GM12878 (cell line): ENCODE results near the gene GET3. TPM values are rescaled to one million over a fixed set of nuclear protein-coding genes. Genes with fewer than 3 reads are reported as not detected.

Experiments
- ATF7 ChIP-seq: fragments of 450-650 bp; IDR thresholded peaks from 2 replicates; pipeline ENCODE4 v1.6.1; 2016; ENCODE audit warnings: low read depth, mild to moderate bottlenecking
- FOS ChIP-seq: IDR thresholded peaks from 3 replicates; pipeline ENCODE4 v1.6.1; 2011; ENCODE audit warnings: borderline replicate concordance; ENCODE audit not compliant: insufficient read length; ENCODE audit errors: extremely low read depth
- FOXM1 ChIP-seq: IDR thresholded peaks from 2 replicates; pipeline ENCODE4 v1.6.1; 2012; ENCODE audit warnings: low read depth, mild to moderate bottlenecking, inconsistent platforms, low read length, moderate library complexity
- JUND ChIP-seq: IDR thresholded peaks from 2 replicates; pipeline ENCODE4 v1.6.1; 2012; ENCODE audit warnings: low read depth, mild to moderate bottlenecking, low read length, improper control_type of control experiment, moderate library complexity
- NR2C1 ChIP-seq: fragments of 450-650 bp; IDR thresholded peaks from 2 replicates; pipeline ENCODE4 v1.6.1; 2017; ENCODE audit warnings: antibody characterized with exemption, mild to moderate bottlenecking, moderate library complexity
- POLR2AphosphoS5 ChIP-seq: IDR thresholded peaks from 2 replicates; pipeline ENCODE4 v1.6.1; 2011; ENCODE audit warnings: mild to moderate bottlenecking, low read length, inconsistent platforms
- RELA ChIP-seq: fragments of 450-650 bp; IDR thresholded peaks from 2 replicates; pipeline ENCODE4 v1.8.0; 2014; ENCODE audit warnings: borderline replicate concordance; ENCODE audit not compliant: partially characterized antibody
- RFX5 ChIP-seq: IDR thresholded peaks from 2 replicates; pipeline ENCODE4 v1.6.1; 2011; ENCODE audit warnings: low read depth, low read length, improper control_type of control experiment
- SMAD5 ChIP-seq: IDR thresholded peaks from 2 replicates; pipeline ENCODE4 v1.6.1; 2016; ENCODE audit warnings: antibody characterized with exemption, low read depth
- SMARCA5 ChIP-seq: fragments of 450-650 bp; IDR thresholded peaks from 2 replicates; pipeline ENCODE4 v1.6.1; 2017; ENCODE audit warnings: mild to moderate bottlenecking
- STAT1 ChIP-seq: fragments of 450-650 bp; conservative IDR thresholded peaks from 2 replicates; pipeline ENCODE4 v1.6.1; 2014; ENCODE audit warnings: antibody characterized with exemption, mild to moderate bottlenecking
- TBL1XR1 ChIP-seq: IDR thresholded peaks from 2 replicates; pipeline ENCODE4 v1.6.1; 2012; ENCODE audit warnings: low read depth, low read length, improper control_type of control experiment
- ZNF207 ChIP-seq: fragments of 450-650 bp; IDR thresholded peaks from 2 replicates; pipeline ENCODE4 v1.6.1; 2014; ENCODE audit warnings: antibody characterized with exemption, mild to moderate bottlenecking, borderline replicate concordance
- polyA plus RNA-seq, 11 experiments: library from polyadenylated mRNA; depleted of rRNA in 4 of 11; unstranded in 6 of 11; stranded (reverse) in 5 of 11; fragments of >200 nt; fragmentation: Nextera tagmentation in 4 of 11; fragmentation: Illumina TruSeq in 1 of 11; extraction: Ambion mirVana in 4 of 11; extraction: Trizol in 1 of 11; gene quantifications; 1 replicate in 1 of 11; 2 replicates in 10 of 11; pipeline versions ENCODE4 v1.2.1 to v1.2.3, GENCODE V29; 2011 to 2016; ENCODE audit warnings: inconsistent platforms in 2 of 11, missing spikeins in 2 of 11, low read depth in 1 of 11
- total RNA-seq, 4 experiments: library from RNA; depleted of rRNA in 3 of 4; stranded (reverse); fragments of >200 nt in 3 of 4; fragmentation: Illumina TruSeq in 1 of 4; extraction: Trizol in 1 of 4; gene quantifications; 2 replicates each; pipeline versions ENCODE4 v1.2.1 to v1.2.3, GENCODE V29; 2013 to 2021
- TF ChIP-seq, protein P1 (sequence below): IDR thresholded peaks from 2 replicates; pipeline ENCODE4 v1.6.1; 2011; ENCODE audit warnings: borderline replicate concordance, low read depth, mild to moderate bottlenecking, moderate library complexity, mixed read lengths, low read length; ENCODE audit not compliant: insufficient read depth; ENCODE audit errors: extremely low read length
- TF ChIP-seq, protein P2 (sequence below): fragments of 450-650 bp; IDR thresholded peaks from 2 replicates; pipeline ENCODE4 v1.6.1; 2017; ENCODE audit warnings: mild to moderate bottlenecking, moderate library complexity
- TF ChIP-seq, protein P3 (sequence below): fragments of 450-650 bp; IDR thresholded peaks from 2 replicates; pipeline ENCODE4 v1.6.1; 2017; ENCODE audit warnings: mild to moderate bottlenecking, moderate library complexity
- TF ChIP-seq, protein P4 (sequence below): IDR thresholded peaks from 2 replicates; pipeline ENCODE4 v1.6.1; 2011; ENCODE audit warnings: mild to moderate bottlenecking, low read depth, low read length, moderate library complexity; ENCODE audit not compliant: insufficient replicate concordance
- TF ChIP-seq, protein P5 (sequence below): IDR thresholded peaks from 2 replicates; pipeline ENCODE4 v1.6.1; 2012; ENCODE audit warnings: low read depth, low read length, improper control_type of control experiment

GET3 gene
- total and polyA plus RNA-seq, 10 of the 15 experiments (the other 5 are each of a cell fraction or from before 2014, with no cell fraction given): 14.5 to 144 (median 97.2) TPM

DNA sequence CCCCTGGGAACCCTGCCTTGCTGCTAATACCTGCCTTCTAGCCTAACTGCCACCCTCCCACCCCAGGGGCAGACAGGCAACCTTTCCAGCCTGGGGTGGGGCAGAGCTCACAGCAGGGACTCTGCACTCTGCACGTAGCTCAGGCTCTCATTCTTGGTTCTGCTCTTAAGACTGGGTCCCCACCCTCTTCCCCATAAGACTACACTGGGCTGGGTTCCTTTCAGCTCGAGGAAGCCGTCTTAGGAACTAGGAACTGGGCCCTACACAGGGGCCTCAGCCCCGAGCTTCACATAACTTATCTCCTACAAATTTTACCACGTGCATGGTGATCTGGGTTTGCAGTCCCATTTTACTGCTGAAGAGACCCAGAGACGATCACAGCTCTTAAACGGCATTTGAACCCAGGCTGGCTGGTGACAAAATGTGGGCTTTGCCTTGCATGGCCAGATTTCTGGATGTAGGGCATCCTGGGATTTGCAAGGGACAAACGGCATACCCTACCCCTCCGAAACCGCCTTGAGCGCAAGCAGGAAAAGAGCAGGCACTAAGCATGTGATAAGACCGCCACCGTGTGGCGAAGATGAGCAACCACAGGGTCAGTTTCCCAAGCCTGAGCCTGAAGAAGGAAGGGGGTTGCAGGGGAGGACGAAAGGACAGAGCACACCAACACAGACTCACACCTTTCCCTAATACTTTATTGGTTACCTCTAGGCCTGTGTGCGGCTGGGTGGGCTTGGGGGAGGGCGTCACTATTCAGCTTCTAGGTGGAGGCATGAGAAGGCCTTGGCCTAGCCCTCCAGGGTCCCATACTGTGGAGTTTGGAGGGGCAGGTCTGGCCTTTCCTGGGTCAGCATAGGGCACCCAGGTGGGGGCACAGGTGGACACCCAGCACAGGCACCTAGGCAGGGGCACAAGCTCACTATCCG, 59.1 kb downstream of the GET3 start (continued):
- TF ChIP-seq, protein P1, sequence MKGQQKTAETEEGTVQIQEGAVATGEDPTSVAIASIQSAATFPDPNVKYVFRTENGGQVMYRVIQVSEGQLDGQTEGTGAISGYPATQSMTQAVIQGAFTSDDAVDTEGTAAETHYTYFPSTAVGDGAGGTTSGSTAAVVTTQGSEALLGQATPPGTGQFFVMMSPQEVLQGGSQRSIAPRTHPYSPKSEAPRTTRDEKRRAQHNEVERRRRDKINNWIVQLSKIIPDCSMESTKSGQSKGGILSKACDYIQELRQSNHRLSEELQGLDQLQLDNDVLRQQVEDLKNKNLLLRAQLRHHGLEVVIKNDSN: no peak
- TF ChIP-seq POLR2AphosphoS5: no peak
- no peak for TF ChIP-seq NR2C1
- peak; percentile 40; the same call in 1 of the 2 replicates for TF ChIP-seq ATF7
- no peak for TF ChIP-seq RFX5
- TF ChIP-seq FOXM1: no peak
- TF ChIP-seq, protein P2, sequence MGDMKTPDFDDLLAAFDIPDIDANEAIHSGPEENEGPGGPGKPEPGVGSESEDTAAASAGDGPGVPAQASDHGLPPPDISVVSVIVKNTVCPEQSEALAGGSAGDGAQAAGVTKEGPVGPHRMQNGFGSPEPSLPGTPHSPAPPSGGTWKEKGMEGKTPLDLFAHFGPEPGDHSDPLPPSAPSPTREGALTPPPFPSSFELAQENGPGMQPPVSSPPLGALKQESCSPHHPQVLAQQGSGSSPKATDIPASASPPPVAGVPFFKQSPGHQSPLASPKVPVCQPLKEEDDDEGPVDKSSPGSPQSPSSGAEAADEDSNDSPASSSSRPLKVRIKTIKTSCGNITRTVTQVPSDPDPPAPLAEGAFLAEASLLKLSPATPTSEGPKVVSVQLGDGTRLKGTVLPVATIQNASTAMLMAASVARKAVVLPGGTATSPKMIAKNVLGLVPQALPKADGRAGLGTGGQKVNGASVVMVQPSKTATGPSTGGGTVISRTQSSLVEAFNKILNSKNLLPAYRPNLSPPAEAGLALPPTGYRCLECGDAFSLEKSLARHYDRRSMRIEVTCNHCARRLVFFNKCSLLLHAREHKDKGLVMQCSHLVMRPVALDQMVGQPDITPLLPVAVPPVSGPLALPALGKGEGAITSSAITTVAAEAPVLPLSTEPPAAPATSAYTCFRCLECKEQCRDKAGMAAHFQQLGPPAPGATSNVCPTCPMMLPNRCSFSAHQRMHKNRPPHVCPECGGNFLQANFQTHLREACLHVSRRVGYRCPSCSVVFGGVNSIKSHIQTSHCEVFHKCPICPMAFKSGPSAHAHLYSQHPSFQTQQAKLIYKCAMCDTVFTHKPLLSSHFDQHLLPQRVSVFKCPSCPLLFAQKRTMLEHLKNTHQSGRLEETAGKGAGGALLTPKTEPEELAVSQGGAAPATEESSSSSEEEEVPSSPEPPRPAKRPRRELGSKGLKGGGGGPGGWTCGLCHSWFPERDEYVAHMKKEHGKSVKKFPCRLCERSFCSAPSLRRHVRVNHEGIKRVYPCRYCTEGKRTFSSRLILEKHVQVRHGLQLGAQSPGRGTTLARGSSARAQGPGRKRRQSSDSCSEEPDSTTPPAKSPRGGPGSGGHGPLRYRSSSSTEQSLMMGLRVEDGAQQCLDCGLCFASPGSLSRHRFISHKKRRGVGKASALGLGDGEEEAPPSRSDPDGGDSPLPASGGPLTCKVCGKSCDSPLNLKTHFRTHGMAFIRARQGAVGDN: no peak; the same call in 1 of the 2 replicates
- TF ChIP-seq, protein P3, sequence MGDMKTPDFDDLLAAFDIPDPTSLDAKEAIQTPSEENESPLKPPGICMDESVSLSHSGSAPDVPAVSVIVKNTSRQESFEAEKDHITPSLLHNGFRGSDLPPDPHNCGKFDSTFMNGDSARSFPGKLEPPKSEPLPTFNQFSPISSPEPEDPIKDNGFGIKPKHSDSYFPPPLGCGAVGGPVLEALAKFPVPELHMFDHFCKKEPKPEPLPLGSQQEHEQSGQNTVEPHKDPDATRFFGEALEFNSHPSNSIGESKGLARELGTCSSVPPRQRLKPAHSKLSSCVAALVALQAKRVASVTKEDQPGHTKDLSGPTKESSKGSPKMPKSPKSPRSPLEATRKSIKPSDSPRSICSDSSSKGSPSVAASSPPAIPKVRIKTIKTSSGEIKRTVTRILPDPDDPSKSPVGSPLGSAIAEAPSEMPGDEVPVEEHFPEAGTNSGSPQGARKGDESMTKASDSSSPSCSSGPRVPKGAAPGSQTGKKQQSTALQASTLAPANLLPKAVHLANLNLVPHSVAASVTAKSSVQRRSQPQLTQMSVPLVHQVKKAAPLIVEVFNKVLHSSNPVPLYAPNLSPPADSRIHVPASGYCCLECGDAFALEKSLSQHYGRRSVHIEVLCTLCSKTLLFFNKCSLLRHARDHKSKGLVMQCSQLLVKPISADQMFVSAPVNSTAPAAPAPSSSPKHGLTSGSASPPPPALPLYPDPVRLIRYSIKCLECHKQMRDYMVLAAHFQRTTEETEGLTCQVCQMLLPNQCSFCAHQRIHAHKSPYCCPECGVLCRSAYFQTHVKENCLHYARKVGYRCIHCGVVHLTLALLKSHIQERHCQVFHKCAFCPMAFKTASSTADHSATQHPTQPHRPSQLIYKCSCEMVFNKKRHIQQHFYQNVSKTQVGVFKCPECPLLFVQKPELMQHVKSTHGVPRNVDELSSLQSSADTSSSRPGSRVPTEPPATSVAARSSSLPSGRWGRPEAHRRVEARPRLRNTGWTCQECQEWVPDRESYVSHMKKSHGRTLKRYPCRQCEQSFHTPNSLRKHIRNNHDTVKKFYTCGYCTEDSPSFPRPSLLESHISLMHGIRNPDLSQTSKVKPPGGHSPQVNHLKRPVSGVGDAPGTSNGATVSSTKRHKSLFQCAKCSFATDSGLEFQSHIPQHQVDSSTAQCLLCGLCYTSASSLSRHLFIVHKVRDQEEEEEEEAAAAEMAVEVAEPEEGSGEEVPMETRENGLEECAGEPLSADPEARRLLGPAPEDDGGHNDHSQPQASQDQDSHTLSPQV: no peak
- TF ChIP-seq, protein P4, sequence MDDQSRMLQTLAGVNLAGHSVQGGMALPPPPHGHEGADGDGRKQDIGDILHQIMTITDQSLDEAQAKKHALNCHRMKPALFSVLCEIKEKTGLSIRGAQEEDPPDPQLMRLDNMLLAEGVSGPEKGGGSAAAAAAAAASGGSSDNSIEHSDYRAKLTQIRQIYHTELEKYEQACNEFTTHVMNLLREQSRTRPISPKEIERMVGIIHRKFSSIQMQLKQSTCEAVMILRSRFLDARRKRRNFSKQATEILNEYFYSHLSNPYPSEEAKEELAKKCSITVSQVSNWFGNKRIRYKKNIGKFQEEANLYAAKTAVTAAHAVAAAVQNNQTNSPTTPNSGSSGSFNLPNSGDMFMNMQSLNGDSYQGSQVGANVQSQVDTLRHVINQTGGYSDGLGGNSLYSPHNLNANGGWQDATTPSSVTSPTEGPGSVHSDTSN: no peak
- TF ChIP-seq FOS: no peak
- TF ChIP-seq JUND: no peak
- TF ChIP-seq ZNF207: no peak; the same call in 1 of the 2 replicates
- TF ChIP-seq TBL1XR1: no peak
- TF ChIP-seq SMAD5: no peak
- TF ChIP-seq, protein P5, sequence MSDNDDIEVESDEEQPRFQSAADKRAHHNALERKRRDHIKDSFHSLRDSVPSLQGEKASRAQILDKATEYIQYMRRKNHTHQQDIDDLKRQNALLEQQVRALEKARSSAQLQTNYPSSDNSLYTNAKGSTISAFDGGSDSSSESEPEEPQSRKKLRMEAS: 0 out of 2 replicates have a peak, but pooled peaks have one; percentile 27
- peak; percentile 56; the same call in 1 of the 2 replicates for TF ChIP-seq STAT1
- TF ChIP-seq RELA: peak; percentile 77
- peak; percentile 70; the same call in 1 of the 2 replicates for TF ChIP-seq SMARCA5
